Mucosa of gallbladder (tissue), 1 donor: Measurements from ENCODE around the gene TMEM255B. TPM values are rescaled to one million over a fixed set of nuclear protein-coding genes. Genes with fewer than 3 reads are reported as not detected.

Experiments
- DNase-seq: peaks from one replicate; pipeline ENCODE4 v3.0.0-alpha.2; 2020; ENCODE audit warnings: low spot score
- total RNA-seq: library from RNA; stranded (reverse); gene quantifications from one replicate; pipeline ENCODE4 v1.2.1, GENCODE V29; 2021
- donor health status: DM: no; HTN: no; CAD: no.

Gene TMEM255B
- total RNA-seq, 1 donor from 2014 or later, result 17.0 TPM

GRCh38 chr13:113767366-113767765 lies 8.3 kb downstream of the TMEM255B start:
- no peak for DNase-seq

GRCh38 chr13:113768018-113768905 lies 9.2 kb downstream of the TMEM255B start:
- DNase-seq, result no peak

- no peak for DNase-seq
Measured at GRCh38 chr13:113769106-113769505, 10.1 kb downstream of the TMEM255B start.

GRCh38 chr13:113769881-113770280 lies 10.9 kb downstream of the TMEM255B start:
- no peak for DNase-seq

- DNase-seq, result no peak
Measured at GRCh38 chr13:113770441-113770840, 11.4 kb downstream of the TMEM255B start.

- no peak for DNase-seq
Measured at GRCh38 chr13:113770937-113771336, 11.9 kb downstream of the TMEM255B start.

GRCh38 chr13:113771709-113772331 lies 12.8 kb downstream of the TMEM255B start:
- no peak for DNase-seq

GRCh38 chr13:113774177-113775107 lies 15.4 kb downstream of the TMEM255B start:
- DNase-seq, result no peak

GRCh38 chr13:113775451-113776145 lies 16.6 kb downstream of the TMEM255B start:
- DNase-seq, result no peak

GRCh38 chr13:113776231-113777125 lies 17.5 kb downstream of the TMEM255B start:
- no peak for DNase-seq

GRCh38 chr13:113777311-113778260 lies 18.6 kb downstream of the TMEM255B start:
- DNase-seq, result no peak

GRCh38 chr13:113781571-113781970 lies 22.5 kb downstream of the TMEM255B start:
- no peak for DNase-seq

- no peak for DNase-seq
Measured at GRCh38 chr13:113782472-113782871, 23.4 kb downstream of the TMEM255B start.

GRCh38 chr13:113783200-113783881 lies 24.3 kb downstream of the TMEM255B start:
- no peak for DNase-seq

- DNase-seq, result no peak
Measured at GRCh38 chr13:113783966-113784644, 25.1 kb downstream of the TMEM255B start.

- no peak for DNase-seq
Measured at GRCh38 chr13:113784645-113785024, 25.6 kb downstream of the TMEM255B start.

GRCh38 chr13:113785051-113786010 lies 26.3 kb downstream of the TMEM255B start:
- DNase-seq, result no peak
